GM12878 (cell line): Measurements from ENCODE around the gene AKAP17A. TPM values are rescaled to one million over a fixed set of nuclear protein-coding genes. Genes with fewer than 3 reads are reported as not detected.

Source experiments
- ASH2L ChIP-seq: fragments of 300-600, 200-600 bp; sonication (generic); IDR thresholded peaks from 2 replicates; pipeline ENCODE4 v1.6.1; 2017; ENCODE audit warnings: low read depth, mild to moderate bottlenecking, borderline replicate concordance
- BMI1 ChIP-seq: fragments of 450-650 bp; IDR thresholded peaks from 2 replicates; pipeline ENCODE4 v1.6.1; 2016; ENCODE audit warnings: mild to moderate bottlenecking, moderate library complexity, borderline replicate concordance
- CHD1 ChIP-seq: IDR thresholded peaks from 2 replicates; pipeline ENCODE4 v1.6.1; 2012; ENCODE audit warnings: low read depth, low read length, improper control_type of control experiment
- CREB1 ChIP-seq: IDR thresholded peaks from 2 replicates; pipeline ENCODE4 v1.6.1; 2012; ENCODE audit warnings: low read depth, mild to moderate bottlenecking, inconsistent platforms
- DPF2 ChIP-seq: fragments of 450-650 bp; IDR thresholded peaks from 2 replicates; pipeline ENCODE4 v1.6.1; 2017; ENCODE audit warnings: mild to moderate bottlenecking
- GABPA ChIP-seq: IDR thresholded peaks from 2 replicates; pipeline ENCODE4 v1.6.1; 2014; ENCODE audit warnings: antibody characterized with exemption, low read depth, mild to moderate bottlenecking, inconsistent platforms
- HDAC2 ChIP-seq: fragments of 200-600 bp; sonication (generic); IDR thresholded peaks from 2 replicates; pipeline ENCODE4 v1.6.1; 2017
- HDAC6 ChIP-seq: fragments of 200-600 bp; sonication (generic); IDR thresholded peaks from one replicate; pipeline ENCODE4 v1.8.0; 2017; ENCODE audit warnings: antibody characterized with exemption; ENCODE audit not compliant: unreplicated experiment
- IKZF2 ChIP-seq, 2 experiments: fragments of 450-650 bp; IDR thresholded peaks; 2 replicates each; pipeline ENCODE4 v1.6.1; 2017; ENCODE audit warnings: mild to moderate bottlenecking in 2 of 2, moderate library complexity in 2 of 2
- IRF4 ChIP-seq: IDR thresholded peaks from 2 replicates; pipeline ENCODE4 v1.6.1; 2011; ENCODE audit warnings: low read depth, low read length
- KDM1A ChIP-seq: fragments of 200-600 bp; sonication (generic); IDR thresholded peaks from 2 replicates; pipeline ENCODE4 v1.6.1; 2016; ENCODE audit warnings: borderline replicate concordance
- MXI1 ChIP-seq: fragments of 150-350 bp; IDR thresholded peaks from 2 replicates; pipeline ENCODE4 v1.6.1; 2011; ENCODE audit warnings: low read depth, mild to moderate bottlenecking, inconsistent platforms, low read length, improper control_type of control experiment
- MYC ChIP-seq: IDR thresholded peaks from 2 replicates; pipeline ENCODE4 v1.6.1; 2011; ENCODE audit warnings: mild to moderate bottlenecking, low read length, moderate library complexity, inconsistent platforms; ENCODE audit not compliant: insufficient read depth, insufficient replicate concordance, insufficient read length, severe bottlenecking
- NR2F1 ChIP-seq: fragments of 450-650 bp; conservative IDR thresholded peaks from 2 replicates; pipeline ENCODE4 v1.6.1; 2017; ENCODE audit warnings: mild to moderate bottlenecking
- PKNOX1 ChIP-seq: fragments of 450-650 bp; IDR thresholded peaks from 2 replicates; pipeline ENCODE4 v1.6.1; 2016; ENCODE audit warnings: mild to moderate bottlenecking
- POLR2A ChIP-seq: IDR thresholded peaks from 2 replicates; pipeline ENCODE4 v1.6.1; 2011; ENCODE audit warnings: low read depth, mild to moderate bottlenecking, low read length
- SREBF1 ChIP-seq: IDR thresholded peaks from 2 replicates; pipeline ENCODE4 v1.6.1; 2012; ENCODE audit warnings: mild to moderate bottlenecking, low read length
- STAT3 ChIP-seq: IDR thresholded peaks from 2 replicates; pipeline ENCODE4 v1.6.1; 2011; ENCODE audit warnings: low read depth, low read length, improper control_type of control experiment
- YY1 ChIP-seq: IDR thresholded peaks from 2 replicates; pipeline ENCODE4 v1.6.1; 2011; ENCODE audit warnings: low read depth, mild to moderate bottlenecking, low read length
- ZBTB33 ChIP-seq: fragments of 450-650 bp; IDR thresholded peaks from 2 replicates; pipeline ENCODE4 v1.6.1; 2017; ENCODE audit warnings: mild to moderate bottlenecking
- ZNF207 ChIP-seq: fragments of 450-650 bp; IDR thresholded peaks from 2 replicates; pipeline ENCODE4 v1.6.1; 2014; ENCODE audit warnings: antibody characterized with exemption, mild to moderate bottlenecking, borderline replicate concordance
- ZNF24 ChIP-seq: fragments of 450-650 bp; IDR thresholded peaks from 2 replicates; pipeline ENCODE4 v1.6.1; 2017; ENCODE audit warnings: antibody characterized with exemption, mild to moderate bottlenecking
- polyA plus RNA-seq, 11 experiments: library from polyadenylated mRNA; depleted of rRNA in 4 of 11; unstranded in 6 of 11; stranded (reverse) in 5 of 11; fragments of >200 nt; fragmentation: Nextera tagmentation in 4 of 11; fragmentation: Illumina TruSeq in 1 of 11; extraction: Ambion mirVana in 4 of 11; extraction: Trizol in 1 of 11; gene quantifications; 1 replicate in 1 of 11; 2 replicates in 10 of 11; pipeline versions ENCODE4 v1.2.1 to v1.2.3, GENCODE V29; 2011 to 2016; ENCODE audit warnings: inconsistent platforms in 2 of 11, missing spikeins in 2 of 11, low read depth in 1 of 11
- total RNA-seq, 4 experiments: library from RNA; depleted of rRNA in 3 of 4; stranded (reverse); fragments of >200 nt in 3 of 4; fragmentation: Illumina TruSeq in 1 of 4; extraction: Trizol in 1 of 4; gene quantifications; 2 replicates each; pipeline versions ENCODE4 v1.2.1 to v1.2.3, GENCODE V29; 2013 to 2021

AKAP17A gene
- total and polyA plus RNA-seq, 10 of the 15 experiments (the other 5 are each of a cell fraction or from before 2014, with no cell fraction given): 3.0 to 55.8 (median 25.5) TPM

GRCh38 chrX:1591863-1592469, 562 bp downstream of the AKAP17A start (continued):
- TF ChIP-seq DPF2 (no peak), ZNF207 (no peak), IKZF2 (IDR thresholded peaks at IDR 0.05) (0 out of 4 replicates have a peak, but pooled peaks of 1 of the 2 experiments have one; percentile 2), ZNF24 (no peak), MXI1 (no peak), BMI1 (no peak), CREB1 (no peak), HDAC2 (no peak), HDAC6 (peak; percentile 7), ZBTB33 (no peak), GABPA (no peak), ASH2L (no peak), YY1 (no peak), MYC (no peak), IRF4 (no peak), CHD1 (no peak), SREBF1 (no peak), STAT3 (no peak), NR2F1 (no peak), POLR2A (peak; percentile 54; the same call in 1 of the 2 replicates), KDM1A (no peak), PKNOX1 (no peak)
